Stimulated activated naive CD8-positive, alpha-beta T cell treated with anti-CD3 and anti-CD28 coated beads, Interleukin-15, Interleukin-2, amounts not matched to agents 100 U/mL and 50 U/mL, for 24 hours (primary cell): ENCODE results near the gene FADS2.

Experiments used
- ATAC-seq: fragments of 150-1000 bp; cut with Tn5 transposase; one replicate; pipeline ENCODE4 v1.10.0; 2021
- DNase-seq: peaks from one replicate; pipeline ENCODE4 v3.0.0; 2021

Gene FADS2

DNA sequence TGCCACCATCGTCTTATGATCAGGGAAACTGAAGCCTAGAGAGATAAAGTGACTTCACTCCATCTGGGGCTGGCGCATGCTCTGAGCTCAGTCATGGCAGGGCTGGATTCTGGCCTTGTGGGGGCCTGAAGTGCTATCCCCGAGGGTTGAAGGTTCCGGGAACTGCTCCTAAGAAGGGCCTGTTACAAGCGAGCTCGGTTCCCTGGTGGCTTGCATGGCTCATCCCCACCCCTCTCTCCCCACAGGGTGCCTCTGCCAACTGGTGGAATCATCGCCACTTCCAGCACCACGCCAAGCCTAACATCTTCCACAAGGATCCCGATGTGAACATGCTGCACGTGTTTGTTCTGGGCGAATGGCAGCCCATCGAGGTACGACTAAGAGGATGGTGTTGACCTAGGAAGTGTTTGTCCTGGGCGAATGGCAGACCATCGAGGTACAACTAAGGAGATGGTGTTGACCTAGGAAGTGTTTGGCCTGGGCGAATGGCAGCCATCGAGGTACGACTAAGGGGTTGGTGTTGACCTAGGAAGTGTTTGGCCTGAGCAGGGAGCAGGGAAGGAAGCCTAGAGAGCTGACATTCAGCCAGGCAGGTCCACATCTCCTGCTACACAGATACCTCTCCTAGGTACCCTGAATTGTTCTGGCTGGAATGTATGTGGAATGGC, 19.9 kb downstream of the FADS2 start:
- no peak for DNase-seq
- no peak for ATAC-seq

DNA sequence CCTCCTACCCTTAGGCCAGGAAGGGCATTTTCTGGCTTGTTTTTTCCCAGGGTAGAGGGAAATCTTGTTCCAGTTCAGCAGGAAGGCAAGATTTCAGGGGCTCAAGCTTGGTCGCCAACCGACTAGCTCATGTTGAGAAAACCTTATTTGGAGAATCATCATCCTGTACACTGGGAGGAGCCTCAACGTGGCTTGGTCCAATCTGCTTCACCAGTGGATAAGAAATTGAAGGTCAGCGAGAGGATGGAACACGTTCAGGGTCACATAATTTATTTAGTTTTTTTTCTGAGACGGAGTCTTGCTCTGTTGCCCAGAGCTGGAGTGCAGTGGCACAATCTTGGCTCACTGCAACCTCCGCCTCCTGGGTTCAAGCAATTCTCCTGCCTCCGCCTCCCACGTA, 20.5 kb downstream of the FADS2 start:
- ATAC-seq = no peak
- no peak for DNase-seq

DNA sequence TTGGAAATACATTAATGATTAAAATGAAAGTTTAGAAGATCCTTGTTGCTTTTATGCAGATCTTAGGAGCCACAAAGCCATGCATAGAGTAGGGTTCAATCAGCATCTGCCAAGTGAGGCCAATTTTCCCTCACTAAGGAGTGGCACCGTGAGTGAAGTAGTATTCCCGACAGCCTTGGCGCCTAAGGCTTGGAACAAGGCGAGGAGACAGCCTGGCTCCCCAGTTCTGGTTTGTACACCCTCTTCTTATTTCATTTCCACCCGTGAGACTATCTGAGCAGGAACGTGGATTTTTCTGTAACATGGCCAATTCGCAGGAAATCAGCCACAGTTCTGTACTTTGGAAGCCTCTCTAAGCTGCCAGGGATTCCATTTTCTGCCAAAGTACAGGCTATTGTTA, 22.6 kb downstream of the FADS2 start:
- ATAC-seq (no peak), DNase-seq (no peak)

DNA sequence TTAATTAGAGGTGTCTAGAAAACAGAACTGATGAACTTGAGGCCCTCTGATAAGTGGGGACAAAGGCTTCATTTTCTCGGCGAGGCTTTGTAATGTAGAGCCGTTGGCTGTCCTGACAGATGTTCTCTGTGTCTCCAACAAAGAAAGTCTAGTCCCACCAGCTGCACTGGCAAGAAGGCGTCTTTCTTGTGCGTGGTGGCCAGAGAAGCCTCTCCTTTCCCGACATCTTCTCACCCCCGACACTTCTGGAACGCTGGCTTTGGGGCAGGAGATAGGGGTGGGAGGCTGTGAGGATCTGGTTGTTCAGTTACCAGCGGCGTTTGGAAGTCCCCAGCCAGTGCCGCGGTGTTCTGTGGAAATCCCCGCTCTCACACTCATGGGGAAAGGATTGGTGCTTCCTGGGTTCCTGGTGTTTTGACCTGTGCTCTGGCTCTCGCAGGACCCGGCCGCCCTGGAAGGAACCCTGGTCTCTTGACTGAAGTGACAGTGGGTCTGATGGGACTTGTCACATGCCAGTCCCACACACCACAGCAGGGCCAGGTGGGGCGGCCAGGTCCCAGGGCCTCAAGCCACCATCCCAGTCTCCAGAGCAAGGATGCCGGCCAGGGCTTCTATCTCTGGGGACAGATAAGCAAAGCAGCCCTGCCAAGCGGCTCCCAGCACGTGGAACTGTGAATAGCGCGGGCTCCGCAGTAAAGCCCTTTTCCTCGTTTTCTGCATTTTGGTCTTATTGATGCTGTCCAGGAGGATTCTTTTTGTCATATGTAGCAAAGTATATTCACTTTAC, 23.2 kb downstream of the FADS2 start:
- ATAC-seq = no peak
- DNase-seq = no peak

DNA sequence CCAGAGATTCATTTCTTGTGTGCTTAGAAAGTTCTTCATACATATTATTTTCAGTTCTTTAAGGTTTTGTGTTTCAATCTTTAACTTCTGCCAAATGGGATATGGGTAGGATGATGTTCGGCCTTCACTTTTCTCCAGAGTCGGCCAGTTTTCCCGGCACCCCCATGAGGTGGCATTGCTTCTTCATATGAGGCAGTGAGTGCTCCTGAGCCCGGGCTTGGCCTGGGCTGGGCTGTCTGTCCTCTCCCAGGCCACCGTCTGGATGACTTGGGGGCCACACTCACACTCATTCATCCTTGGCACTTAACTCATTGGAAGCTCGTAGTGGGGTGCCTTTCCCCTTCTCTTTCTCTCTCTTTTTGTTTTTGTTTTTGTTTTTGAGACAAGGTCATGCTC, 23.8 kb downstream of the FADS2 start:
- no peak for ATAC-seq
- no peak for DNase-seq

DNA sequence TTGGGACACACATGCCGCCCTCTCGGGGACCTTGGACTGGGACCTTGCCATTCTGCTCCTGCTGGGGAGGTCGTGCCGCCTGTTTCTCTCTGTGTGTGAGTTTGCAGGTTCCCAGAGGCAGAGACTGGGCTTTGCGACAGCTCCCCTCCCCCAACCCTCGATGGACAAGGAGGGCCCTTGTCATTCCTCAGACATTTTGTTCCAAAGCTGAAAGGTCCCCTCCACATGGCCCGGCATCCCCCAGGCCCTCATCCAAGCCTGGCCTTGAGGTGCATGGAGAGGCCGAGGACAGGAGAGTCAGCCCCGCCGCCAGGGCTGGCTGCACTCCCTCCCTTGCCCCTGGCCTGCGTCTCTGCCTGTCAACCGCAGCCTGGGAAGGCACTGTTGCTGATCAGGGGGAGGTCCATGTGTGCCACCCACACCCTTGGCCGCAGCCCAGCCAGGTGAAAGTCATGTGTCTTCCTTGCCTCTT, 25.6 kb downstream of the FADS2 start:
- DNase-seq (no peak), ATAC-seq (no peak)

DNA sequence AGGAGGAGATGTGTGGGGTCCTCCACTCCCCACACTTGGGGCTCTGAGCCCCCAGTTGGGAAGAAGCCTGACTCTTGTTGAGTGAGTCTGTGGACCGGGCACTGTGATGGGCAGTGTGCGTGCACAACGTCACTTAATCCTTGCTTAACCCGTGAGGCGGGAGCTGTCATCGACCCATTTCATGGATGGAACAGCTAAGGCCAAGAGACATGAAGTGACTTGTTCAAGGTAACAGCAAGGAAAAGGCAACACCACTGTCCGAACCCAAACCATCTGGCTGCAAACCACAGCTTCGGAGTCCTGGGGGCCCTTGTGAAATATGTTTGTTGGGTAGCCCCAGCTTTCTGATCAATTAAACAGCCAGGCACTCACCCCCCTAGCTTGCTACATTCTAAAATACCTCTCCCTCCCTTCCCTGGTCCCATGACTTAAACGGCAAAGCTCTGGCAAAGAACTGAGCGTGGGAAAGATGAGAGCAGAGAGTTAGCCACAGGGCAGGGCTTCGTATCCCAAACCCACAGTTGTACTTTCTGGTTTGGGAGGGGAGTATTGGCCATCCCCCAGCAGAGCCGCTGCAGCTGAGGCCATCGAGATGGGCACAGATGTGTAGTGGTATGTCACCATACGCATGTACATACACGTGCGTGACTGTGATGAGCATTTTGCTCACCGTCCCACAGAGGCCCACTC, 26.3 kb downstream of the FADS2 start:
- DNase-seq = no peak
- no peak for ATAC-seq

DNA sequence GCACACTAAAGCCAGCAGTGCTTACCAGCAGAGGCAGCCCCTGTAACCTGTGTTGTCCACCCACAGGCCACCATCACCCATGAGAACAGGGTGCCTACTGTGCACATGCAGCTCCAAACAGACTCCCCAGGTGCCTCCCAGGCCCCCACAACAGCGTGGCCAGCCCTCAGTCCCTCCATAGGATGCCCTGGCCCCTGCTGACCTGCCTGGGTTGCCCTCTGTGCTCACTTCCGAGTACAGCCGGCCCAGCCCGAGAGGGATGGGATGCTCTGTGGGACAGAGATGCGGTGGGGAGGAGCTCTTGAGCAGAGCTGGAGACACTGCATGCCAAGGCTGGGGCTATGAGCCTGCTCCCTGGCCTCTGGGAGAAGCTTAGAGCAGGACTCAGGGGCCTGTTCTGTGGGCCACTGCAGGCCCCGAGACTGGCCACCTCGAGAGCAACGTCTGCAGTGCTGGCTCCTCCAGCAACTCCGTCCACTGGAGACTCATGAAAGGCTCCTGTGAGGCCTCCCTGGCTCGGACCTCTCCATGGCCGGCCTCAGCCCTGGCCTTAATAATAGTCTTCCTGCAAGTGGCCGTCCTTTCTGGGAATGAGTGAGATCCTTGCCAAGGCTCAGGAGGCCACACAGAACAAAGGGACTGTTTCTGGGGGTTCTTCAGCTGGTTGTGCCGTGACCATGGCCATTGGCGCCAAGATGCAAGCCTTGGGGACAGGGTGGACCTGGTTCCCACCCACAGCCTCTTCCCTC, 27.0 kb downstream of the FADS2 start:
- DNase-seq = no peak
- ATAC-seq = no peak

DNA sequence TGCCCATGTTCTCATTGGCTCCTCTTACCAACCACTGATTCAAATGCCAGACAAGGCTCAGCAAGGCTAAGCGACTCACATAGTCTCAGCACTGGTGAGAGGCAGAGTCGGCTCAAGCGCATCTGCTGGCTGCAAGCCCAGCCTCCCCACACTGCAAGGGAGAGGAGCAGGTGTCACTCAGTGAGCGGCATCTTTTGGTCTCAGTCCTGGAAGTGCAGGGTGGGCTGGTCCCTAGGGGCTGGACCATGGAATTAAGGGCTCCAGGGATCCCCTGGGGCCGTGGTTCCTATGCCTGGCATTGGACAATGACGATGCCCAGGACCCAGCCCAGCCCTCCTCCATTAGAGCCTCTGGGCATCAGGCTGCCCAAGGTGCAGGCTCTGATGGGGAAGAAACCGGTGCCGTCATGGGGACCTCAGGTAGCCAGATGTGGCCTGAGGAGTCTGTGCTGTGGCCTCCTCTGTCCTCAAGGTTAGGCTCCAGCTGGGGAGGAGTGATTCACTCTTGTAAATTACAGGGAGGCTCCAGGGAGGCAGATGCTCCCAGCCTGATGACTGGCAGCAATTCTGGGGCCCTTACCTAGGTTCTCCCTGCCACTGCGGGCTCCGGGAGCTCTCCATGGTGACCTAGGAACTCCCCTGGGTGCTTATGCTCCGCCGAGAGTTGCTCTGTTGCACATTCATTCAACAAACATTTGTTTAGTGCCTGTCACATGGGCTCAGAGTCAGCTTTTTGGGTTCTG, 28.0 kb downstream of the FADS2 start:
- DNase-seq (no peak), ATAC-seq (no peak)

DNA sequence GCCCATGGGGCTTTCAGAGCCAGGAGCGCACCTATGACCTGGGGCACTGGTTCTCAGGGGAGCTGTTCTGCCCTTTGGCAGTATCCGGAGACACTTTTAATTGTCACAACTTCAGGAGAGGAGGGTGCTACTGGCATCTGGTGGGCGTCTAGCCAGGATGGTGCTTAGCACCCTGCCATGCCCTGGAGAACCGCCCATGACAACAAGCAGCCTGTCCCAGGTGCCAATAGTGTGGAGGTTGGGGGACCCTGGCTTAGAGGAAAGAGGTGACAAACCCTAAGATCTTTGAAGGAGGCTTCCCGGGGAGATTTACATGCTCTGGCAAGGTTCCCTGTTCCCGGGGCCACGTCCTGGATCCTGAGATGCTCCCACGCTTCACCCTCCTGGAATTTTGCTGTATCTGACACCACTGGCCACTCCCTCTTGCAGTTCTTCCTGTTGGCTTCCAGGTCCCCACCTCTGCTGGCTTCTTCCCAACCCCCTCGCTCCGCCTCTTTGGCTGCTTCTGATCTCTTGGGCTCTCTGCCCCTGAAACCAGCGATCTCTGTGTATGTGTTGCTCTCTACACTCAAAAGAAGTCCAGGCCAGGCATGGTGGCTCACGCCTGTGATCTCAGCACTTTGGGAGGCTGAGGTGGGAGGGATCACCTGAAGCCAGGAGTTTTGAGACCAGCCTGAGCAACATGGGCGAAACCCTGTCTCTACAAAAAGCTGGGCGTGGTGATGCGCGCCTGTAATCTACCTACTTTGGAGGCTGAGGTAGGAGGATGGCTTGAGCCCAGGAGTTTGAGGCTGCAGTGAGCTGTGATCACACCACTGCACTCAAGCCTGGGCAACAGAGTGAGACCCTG, 32.2 kb downstream of the FADS2 start:
- no peak for ATAC-seq

DNA sequence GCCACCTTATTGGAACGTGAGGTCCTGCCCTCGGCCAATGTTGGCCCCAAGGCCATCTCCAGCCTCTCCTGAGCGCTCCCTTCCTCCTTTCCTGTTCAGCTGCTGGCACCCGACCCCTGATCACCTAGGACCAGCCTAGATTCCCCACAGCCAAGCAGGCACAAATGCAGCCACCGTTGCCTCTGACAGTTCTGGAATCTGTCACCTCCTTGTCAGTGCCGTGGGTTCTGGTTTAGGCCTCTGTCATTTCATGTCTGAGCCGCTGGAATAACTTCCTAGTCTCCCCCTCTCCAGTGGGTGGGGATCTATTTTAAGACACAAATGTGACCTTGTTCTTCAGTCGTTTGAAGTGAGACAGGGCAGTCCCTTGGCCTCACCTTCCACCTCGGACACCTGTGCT, 33.5 kb downstream of the FADS2 start:
- ATAC-seq = no peak
- DNase-seq = no peak

More for the DNA sequence above, 32.2 kb downstream of the FADS2 start:
- DNase-seq = no peak

DNA sequence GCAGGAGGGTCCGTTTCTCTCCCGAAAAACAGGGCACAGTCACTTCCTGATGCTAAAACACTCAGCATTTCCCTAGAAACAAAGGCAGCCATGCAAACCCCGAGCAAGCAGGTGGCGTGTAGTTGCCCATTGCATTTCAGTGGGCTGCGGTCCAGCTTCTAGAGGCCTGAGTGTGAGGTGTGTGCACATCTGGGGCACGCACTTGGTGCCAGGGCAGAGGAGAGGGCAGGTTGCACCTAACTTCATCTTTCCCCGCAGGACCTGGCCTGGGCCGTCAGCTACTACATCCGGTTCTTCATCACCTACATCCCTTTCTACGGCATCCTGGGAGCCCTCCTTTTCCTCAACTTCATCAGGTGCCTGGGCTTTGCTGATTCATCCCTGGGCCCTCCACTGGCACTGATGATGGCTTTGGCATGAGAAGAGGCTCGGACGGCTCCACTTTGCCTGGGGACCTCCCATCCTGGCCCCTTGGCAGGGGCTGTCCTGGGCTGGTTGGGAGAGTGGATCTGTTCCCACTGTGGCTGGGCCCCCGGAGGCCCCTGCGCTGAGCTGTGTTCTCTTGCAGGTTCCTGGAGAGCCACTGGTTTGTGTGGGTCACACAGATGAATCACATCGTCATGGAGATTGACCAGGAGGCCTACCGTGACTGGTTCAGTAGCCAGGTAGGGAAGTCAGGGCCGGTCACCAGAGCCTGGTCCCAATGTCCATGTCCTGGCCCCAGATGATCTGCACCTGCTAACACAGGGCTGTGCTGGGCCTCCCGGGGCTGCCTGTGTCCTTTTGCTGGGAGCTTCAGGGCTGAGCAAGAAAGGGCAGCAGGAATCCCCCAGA, 34.8 kb downstream of the FADS2 start:
- DNase-seq (no peak), ATAC-seq (no peak)

DNA sequence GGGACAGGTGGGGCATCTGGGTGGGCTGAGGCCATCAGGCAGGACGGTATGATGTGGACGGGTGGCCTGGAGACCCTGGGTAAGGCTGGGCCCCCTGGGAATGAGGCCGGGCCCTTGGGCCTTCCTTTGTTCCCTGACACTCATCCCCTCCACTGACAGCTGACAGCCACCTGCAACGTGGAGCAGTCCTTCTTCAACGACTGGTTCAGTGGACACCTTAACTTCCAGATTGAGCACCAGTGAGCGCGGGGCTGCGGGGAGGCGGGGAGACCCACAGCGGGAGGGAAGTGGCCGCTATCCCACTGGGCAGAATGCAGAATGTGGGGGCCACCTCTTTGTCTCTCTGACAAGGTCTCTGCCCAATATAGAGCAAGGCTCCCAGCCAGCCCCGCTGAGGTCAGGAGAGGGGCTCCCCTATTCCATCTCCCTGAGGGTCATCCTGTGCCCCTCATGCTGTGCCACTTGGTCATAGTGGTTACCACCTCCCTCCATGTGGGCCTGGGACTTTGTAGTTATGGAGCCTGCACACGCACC, 35.5 kb downstream of the FADS2 start:
- DNase-seq (no peak), ATAC-seq (no peak)

DNA sequence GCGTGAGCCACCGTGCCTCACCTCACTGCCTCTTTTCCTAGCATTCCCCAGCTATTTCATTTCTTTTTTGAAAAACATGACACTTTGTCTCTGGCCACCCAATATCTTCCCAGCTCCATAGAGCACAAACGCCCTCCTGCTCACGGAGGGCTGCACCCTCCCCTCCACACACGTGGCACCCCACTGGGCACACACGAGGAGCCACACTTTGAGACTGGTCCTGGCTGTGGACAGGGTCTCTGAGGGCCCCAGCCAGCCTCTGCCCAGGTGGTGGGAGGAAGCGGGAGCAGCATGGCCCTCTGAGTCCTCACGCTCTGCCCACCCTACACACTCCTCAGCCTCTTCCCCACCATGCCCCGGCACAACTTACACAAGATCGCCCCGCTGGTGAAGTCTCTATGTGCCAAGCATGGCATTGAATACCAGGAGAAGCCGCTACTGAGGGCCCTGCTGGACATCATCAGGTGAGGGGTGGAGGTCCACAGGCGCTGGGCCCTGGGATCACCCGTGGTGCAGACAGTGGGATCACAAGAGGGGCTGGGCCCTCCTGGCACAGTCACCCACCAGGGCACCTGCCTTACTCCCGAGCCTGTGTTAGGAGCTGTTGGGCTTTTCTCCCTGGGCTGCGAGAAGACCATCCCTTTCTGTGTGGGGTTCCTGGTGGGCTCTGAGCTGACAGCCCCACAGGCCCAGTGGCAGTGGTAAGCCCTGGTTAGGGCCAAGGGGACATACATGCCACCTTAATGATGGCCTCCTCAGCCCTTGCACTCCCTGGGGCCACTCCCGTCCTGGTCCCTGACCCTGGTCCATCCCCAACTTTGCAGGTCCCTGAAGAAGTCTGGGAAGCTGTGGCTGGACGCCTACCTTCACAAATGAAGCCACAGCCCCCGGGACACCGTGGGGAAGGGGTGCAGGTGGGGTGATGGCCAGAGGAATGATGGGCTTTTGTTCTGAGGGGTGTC, 37.0 kb downstream of the FADS2 start:
- DNase-seq (no peak), ATAC-seq (peak; percentile 7)

DNA sequence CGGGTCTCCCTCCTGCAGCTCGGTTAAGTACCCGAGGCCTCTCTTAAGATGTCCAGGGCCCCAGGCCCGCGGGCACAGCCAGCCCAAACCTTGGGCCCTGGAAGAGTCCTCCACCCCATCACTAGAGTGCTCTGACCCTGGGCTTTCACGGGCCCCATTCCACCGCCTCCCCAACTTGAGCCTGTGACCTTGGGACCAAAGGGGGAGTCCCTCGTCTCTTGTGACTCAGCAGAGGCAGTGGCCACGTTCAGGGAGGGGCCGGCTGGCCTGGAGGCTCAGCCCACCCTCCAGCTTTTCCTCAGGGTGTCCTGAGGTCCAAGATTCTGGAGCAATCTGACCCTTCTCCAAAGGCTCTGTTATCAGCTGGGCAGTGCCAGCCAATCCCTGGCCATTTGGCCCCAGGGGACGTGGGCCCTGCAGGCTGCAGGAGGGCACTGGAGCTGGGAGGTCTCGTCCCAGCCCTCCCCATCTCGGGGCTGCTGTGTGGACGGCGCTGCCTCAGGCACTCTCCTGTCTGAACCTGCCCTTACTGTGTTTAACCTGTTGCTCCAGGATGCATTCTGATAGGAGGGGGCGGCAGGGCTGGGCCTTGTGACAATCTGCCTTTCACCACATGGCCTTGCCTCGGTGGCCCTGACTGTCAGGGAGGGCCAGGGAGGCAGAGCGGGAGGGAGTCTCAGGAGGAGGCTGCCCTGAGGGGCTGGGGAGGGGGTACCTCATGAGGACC, 38.3 kb downstream of the FADS2 start:
- no peak for ATAC-seq
- no peak for DNase-seq

DNA sequence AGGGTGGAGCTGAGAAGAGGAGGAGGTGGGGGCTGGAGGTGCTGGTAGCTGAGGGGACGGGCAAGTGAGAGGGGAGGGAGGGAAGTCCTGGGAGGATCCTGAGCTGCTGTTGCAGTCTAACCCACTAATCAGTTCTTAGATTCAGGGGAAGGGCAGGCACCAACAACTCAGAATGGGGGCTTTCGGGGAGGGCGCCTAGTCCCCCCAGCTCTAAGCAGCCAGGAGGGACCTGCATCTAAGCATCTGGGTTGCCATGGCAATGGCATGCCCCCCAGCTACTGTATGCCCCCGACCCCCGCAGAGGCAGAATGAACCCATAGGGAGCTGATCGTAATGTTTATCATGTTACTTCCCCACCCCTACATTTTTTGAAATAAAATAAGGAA, 38.9 kb downstream of the FADS2 start:
- ATAC-seq (no peak), DNase-seq (no peak)

DNA sequence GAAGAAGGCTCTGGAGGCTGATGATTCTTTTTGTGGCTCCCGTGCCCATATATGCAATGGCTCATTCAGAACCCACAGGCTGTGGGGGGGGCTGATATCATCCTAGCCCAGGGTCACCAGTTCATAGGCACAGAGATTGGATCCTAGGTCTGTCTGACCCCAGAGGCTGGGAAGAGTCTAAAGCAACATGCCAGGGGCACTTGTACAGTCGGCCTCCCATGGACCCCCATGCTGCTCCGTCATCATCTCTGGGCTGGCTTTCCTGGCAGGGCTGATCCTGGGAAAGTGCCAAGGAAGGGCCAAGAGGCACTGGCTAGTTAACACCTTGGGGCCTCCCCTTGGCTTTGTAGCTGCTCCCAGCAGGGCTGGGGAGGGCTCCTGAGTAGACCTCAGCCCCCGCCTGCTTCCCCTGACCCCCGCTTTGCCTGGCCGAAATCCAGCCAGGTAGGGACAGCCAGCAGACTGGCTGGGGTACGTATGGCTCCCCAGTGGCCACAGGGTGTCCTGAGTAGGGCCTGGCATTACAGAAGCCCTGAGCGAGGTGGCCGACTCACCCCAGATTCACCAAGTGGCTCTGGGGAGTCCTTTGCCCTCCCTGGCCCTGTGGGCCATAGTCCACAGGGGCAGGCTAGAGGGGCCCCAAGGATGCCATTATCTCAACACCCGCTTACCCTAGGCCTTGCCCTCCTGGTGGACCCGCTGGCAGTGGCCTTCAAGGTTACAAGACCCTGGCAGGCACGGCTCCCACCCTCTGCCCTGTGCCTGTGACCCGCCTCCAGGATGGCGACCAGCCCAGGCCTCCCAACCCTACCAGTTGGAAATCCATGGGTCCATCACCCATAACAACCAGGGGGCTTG, 40.7 kb downstream of the FADS2 start:
- DNase-seq = no peak
- ATAC-seq = no peak
